SK-N-MC (cell line): ENCODE data around the gene THOC1.

Source experiments
- EZH2 ChIP-seq: fragments of 200-600 bp; sonication (generic); IDR thresholded peaks from one replicate; pipeline ENCODE4 v1.6.1; 2017; ENCODE audit warnings: antibody characterized with exemption
- POLR2AphosphoS5 ChIP-seq: IDR thresholded peaks from 2 replicates; pipeline ENCODE4 v1.6.1; 2012; ENCODE audit warnings: mild to moderate bottlenecking, low read depth, low read length, borderline replicate concordance

DNA sequence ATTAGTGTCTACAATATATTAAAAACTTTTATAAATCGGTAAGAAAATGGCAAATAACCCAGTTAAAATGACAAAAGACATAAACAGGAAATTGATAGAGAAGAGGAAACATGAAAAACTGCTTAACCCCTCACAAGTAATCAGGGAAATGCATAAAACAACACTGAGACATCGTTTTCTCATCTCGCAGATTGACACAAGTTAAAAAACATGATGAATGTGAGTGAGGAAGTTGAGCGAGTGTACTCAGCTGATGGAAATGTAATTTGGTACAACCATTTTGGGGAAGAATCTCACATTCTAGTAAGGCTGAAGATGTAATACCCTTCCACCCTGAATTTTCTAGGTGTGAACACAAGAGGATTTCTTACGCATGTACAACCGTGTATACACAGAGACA, 18.0 kb upstream of the THOC1 start:
- TF ChIP-seq EZH2, result no peak
- TF ChIP-seq POLR2AphosphoS5, result no peak
